ENCODE data around the gene ARPP21. TPM values are rescaled to one million over a fixed set of nuclear protein-coding genes. Genes with fewer than 3 reads are reported as not detected.
A peak's percentile ranks its signal among the peaks of the same experiment; 100 is the strongest.

The ARPP21 gene
- polyA plus RNA-seq, result under 1 TPM in 1 of 2 donors, not detected in 1; 0.01 TPM

GRCh38 chr3:35639254-35640186 lies at the start of gene ARPP21:
Gene ARPP21, plus strand, starts transcription at chr3:35639525. Its CDS starts 42,227 bp downstream, at chr3:35681752.
- Histone ChIP-seq H3K4me3 (ENCODE audit: low read depth in 1 of 2, low read length in 2 of 2) (peak within 1 kb of the TSS; percentile 33 to 35), H3K36me3 (ENCODE audit: control insufficient read depth in 2 of 2, insufficient read depth in 2 of 2, low read length in 1 of 2) (no peaks in the 10 kb centered on the region), H3K27me3 (ENCODE audit: control insufficient read depth in 1 of 2, insufficient read depth in 2 of 2, low read length in 2 of 2) (peaks cover 0 to 3% of the 10 kb centered on the region in 2 donors), H3K4me1 (ENCODE audit: control insufficient read depth in 2 of 2, insufficient read depth in 2 of 2, low read length in 1 of 2) (peaks cover 6 to 12% of the 10 kb centered on the region in 2 donors), H3K27ac (ENCODE audit: low read depth in 2 of 2, low read length in 1 of 2) (no peak within 1 kb of the TSS), H3K9me3 (ENCODE audit: control insufficient read depth in 2 of 2, insufficient read depth in 1 of 2, low read depth in 1 of 2, low read length in 1 of 2) (peaks cover 4% of the 10 kb centered on the region in 2 donors)
- 2% methylated on average over 79 to 83 of the region's 83 CpGs for WGBS, 2 donors

- no peaks in the 10 kb centered on the region for H3K27me3 ChIP-seq (ENCODE audit: control insufficient read depth in 1 of 2, insufficient read depth in 2 of 2, low read length in 2 of 2)
- no peaks in the 10 kb centered on the region for H3K4me1 ChIP-seq (ENCODE audit: control insufficient read depth in 2 of 2, insufficient read depth in 2 of 2, low read length in 1 of 2)
- H3K27ac ChIP-seq (ENCODE audit: low read depth in 2 of 2, low read length in 1 of 2), result no peak overlapping the region
- H3K4me3 ChIP-seq (ENCODE audit: low read depth in 1 of 2, low read length in 2 of 2), result no peak overlapping the region
- H3K36me3 ChIP-seq (ENCODE audit: control insufficient read depth in 2 of 2, insufficient read depth in 2 of 2, low read length in 1 of 2), result no peaks in the 10 kb centered on the region
- 58 to 60% methylated on average over 5 of the region's 5 CpGs for WGBS, 2 donors
- no peaks in the 10 kb centered on the region for H3K9me3 ChIP-seq (ENCODE audit: control insufficient read depth in 2 of 2, insufficient read depth in 1 of 2, low read depth in 1 of 2, low read length in 1 of 2)
These were observed 46.6 kb upstream of the ARPP21 start for GRCh38 chr3:35592589-35593295.

GRCh38 chr3:35594739-35595138 lies 44.6 kb upstream of the ARPP21 start:
- H3K4me3 ChIP-seq (ENCODE audit: low read depth in 1 of 2, low read length in 2 of 2), result no peak overlapping the region
- H3K4me1 ChIP-seq (ENCODE audit: control insufficient read depth in 2 of 2, insufficient read depth in 2 of 2, low read length in 1 of 2), result no peaks in the 10 kb centered on the region
- no peaks in the 10 kb centered on the region for H3K36me3 ChIP-seq (ENCODE audit: control insufficient read depth in 2 of 2, insufficient read depth in 2 of 2, low read length in 1 of 2)
- no peaks in the 10 kb centered on the region for H3K9me3 ChIP-seq (ENCODE audit: control insufficient read depth in 2 of 2, insufficient read depth in 1 of 2, low read depth in 1 of 2, low read length in 1 of 2)
- no peaks in the 10 kb centered on the region for H3K27me3 ChIP-seq (ENCODE audit: control insufficient read depth in 1 of 2, insufficient read depth in 2 of 2, low read length in 2 of 2)
- no peak overlapping the region for H3K27ac ChIP-seq (ENCODE audit: low read depth in 2 of 2, low read length in 1 of 2)

DNA sequence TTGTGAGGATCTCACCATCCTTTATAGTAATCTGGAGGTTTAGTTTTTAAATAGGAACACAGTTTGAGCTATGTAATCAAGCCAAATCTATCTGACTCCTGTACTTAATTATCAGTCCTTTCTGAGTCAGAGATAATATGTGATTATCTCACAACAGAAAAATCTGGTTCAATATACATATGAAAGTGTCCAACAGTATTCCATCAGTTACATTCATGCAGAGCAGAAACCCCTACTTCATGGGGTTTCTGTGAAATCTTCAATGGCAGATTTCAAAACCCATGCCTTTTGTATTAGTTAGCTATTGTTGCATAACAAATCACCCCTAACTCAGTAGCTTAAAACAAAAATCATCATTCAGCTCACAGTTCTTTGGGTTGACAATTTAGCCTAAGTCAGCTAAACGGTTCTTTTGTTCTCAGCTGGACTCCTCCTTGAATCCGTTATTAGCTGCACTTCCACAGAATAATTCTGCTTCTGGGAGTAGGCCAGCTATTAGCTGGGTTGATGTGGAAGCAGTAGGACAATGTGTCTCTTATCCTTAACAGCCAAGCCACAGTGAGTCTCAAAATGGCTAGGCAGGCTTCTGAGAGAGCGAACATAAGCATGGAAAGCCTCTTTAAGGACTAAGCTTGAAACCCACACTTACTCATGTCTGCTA lies 42.9 kb upstream of the ARPP21 start:
- Histone ChIP-seq H3K4me1 (ENCODE audit: control insufficient read depth in 2 of 2, insufficient read depth in 2 of 2, low read length in 1 of 2) (no peaks in the 10 kb centered on the region), H3K9me3 (ENCODE audit: control insufficient read depth in 2 of 2, insufficient read depth in 1 of 2, low read depth in 1 of 2, low read length in 1 of 2) (no peaks in the 10 kb centered on the region), H3K27ac (ENCODE audit: low read depth in 2 of 2, low read length in 1 of 2) (no peak overlapping the region), H3K27me3 (ENCODE audit: control insufficient read depth in 1 of 2, insufficient read depth in 2 of 2, low read length in 2 of 2) (no peaks in the 10 kb centered on the region), H3K4me3 (ENCODE audit: low read depth in 1 of 2, low read length in 2 of 2) (no peak overlapping the region), H3K36me3 (ENCODE audit: control insufficient read depth in 2 of 2, insufficient read depth in 2 of 2, low read length in 1 of 2) (no peaks in the 10 kb centered on the region)
- 61 to 84% methylated on average over 3 of the region's 3 CpGs for WGBS, 2 donors

DNA sequence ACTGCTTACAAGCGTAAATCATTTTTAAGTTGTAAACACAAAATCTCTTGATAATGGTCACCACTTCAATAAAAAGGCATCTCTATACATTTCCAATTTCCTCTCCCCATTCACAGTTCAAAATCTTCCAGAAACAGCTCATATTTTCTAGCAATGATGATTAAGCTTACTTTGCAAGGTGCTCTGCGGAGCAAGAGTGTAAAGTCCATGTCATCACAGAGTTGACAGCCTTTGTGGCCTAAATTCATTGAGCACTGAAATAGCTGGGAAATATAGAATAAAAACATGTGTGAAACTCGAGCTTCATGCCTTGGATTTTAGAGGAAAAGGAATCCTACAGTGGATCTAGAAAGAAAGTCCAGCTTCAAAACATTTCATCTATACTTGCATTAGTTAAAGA lies 41.8 kb upstream of the ARPP21 start:
- H3K9me3 ChIP-seq (ENCODE audit: control insufficient read depth in 2 of 2, insufficient read depth in 1 of 2, low read depth in 1 of 2, low read length in 1 of 2), result no peaks in the 10 kb centered on the region
- H3K36me3 ChIP-seq (ENCODE audit: control insufficient read depth in 2 of 2, insufficient read depth in 2 of 2, low read length in 1 of 2), result no peaks in the 10 kb centered on the region
- no peak overlapping the region for H3K4me3 ChIP-seq (ENCODE audit: low read depth in 1 of 2, low read length in 2 of 2)
- H3K27me3 ChIP-seq (ENCODE audit: control insufficient read depth in 1 of 2, insufficient read depth in 2 of 2, low read length in 2 of 2), result no peaks in the 10 kb centered on the region
- H3K27ac ChIP-seq (ENCODE audit: low read depth in 2 of 2, low read length in 1 of 2), result no peak overlapping the region
- no peaks in the 10 kb centered on the region for H3K4me1 ChIP-seq (ENCODE audit: control insufficient read depth in 2 of 2, insufficient read depth in 2 of 2, low read length in 1 of 2)
- WGBS, 2 donors, result 62 to 75% methylated on average over 3 of the region's 3 CpGs

- H3K27me3 ChIP-seq (ENCODE audit: control insufficient read depth in 1 of 2, insufficient read depth in 2 of 2, low read length in 2 of 2), result no peaks in the 10 kb centered on the region
- 81 to 86% methylated on average over 1 of the region's 1 CpG for WGBS, 2 donors
- no peak overlapping the region for H3K4me3 ChIP-seq (ENCODE audit: low read depth in 1 of 2, low read length in 2 of 2)
- no peaks in the 10 kb centered on the region for H3K4me1 ChIP-seq (ENCODE audit: control insufficient read depth in 2 of 2, insufficient read depth in 2 of 2, low read length in 1 of 2)
- H3K36me3 ChIP-seq (ENCODE audit: control insufficient read depth in 2 of 2, insufficient read depth in 2 of 2, low read length in 1 of 2), result no peaks in the 10 kb centered on the region
- no peak overlapping the region for H3K27ac ChIP-seq (ENCODE audit: low read depth in 2 of 2, low read length in 1 of 2)
- no peaks in the 10 kb centered on the region for H3K9me3 ChIP-seq (ENCODE audit: control insufficient read depth in 2 of 2, insufficient read depth in 1 of 2, low read depth in 1 of 2, low read length in 1 of 2)
These were observed 40.5 kb upstream of the ARPP21 start for GRCh38 chr3:35598804-35599203.

- Histone ChIP-seq H3K27me3 (ENCODE audit: control insufficient read depth in 1 of 2, insufficient read depth in 2 of 2, low read length in 2 of 2) (no peaks in the 10 kb centered on the region), H3K4me3 (ENCODE audit: low read depth in 1 of 2, low read length in 2 of 2) (no peak overlapping the region), H3K36me3 (ENCODE audit: control insufficient read depth in 2 of 2, insufficient read depth in 2 of 2, low read length in 1 of 2) (no peaks in the 10 kb centered on the region), H3K4me1 (ENCODE audit: control insufficient read depth in 2 of 2, insufficient read depth in 2 of 2, low read length in 1 of 2) (no peaks in the 10 kb centered on the region), H3K9me3 (ENCODE audit: control insufficient read depth in 2 of 2, insufficient read depth in 1 of 2, low read depth in 1 of 2, low read length in 1 of 2) (no peaks in the 10 kb centered on the region), H3K27ac (ENCODE audit: low read depth in 2 of 2, low read length in 1 of 2) (no peak overlapping the region)
These were observed 37.4 kb upstream of the ARPP21 start for GRCh38 chr3:35601959-35602358.

DNA sequence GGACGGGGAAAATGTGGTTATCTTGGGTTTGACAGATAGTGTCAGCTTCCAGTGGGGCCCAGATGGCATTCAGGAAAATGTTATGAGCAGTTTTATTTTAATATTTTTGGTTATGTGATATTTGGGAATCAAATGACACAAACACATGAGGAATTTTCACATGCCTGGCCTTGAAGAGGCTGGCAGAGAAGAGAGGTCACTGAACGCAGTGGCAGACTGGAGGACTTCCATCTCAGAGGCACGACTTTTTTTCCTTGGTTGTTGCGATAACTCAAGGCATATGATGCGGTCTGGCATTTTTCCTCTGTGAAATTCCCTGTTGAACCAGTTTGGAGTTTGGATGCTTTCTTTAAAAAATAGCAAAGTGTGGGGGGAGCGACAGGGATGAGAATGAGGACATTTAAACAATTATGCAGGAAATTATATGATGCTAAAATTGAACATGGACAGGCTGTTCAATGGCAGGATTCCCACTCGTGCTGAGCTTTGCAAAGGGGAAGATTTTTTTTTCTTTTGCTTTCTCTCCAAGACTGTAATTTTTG lies 36.9 kb upstream of the ARPP21 start:
- no peaks in the 10 kb centered on the region for H3K4me1 ChIP-seq (ENCODE audit: control insufficient read depth in 2 of 2, insufficient read depth in 2 of 2, low read length in 1 of 2)
- H3K27me3 ChIP-seq (ENCODE audit: control insufficient read depth in 1 of 2, insufficient read depth in 2 of 2, low read length in 2 of 2), result no peaks in the 10 kb centered on the region
- no peaks in the 10 kb centered on the region for H3K9me3 ChIP-seq (ENCODE audit: control insufficient read depth in 2 of 2, insufficient read depth in 1 of 2, low read depth in 1 of 2, low read length in 1 of 2)
- no peak overlapping the region for H3K4me3 ChIP-seq (ENCODE audit: low read depth in 1 of 2, low read length in 2 of 2)
- H3K36me3 ChIP-seq (ENCODE audit: control insufficient read depth in 2 of 2, insufficient read depth in 2 of 2, low read length in 1 of 2), result no peaks in the 10 kb centered on the region
- no peak overlapping the region for H3K27ac ChIP-seq (ENCODE audit: low read depth in 2 of 2, low read length in 1 of 2)
- WGBS, 2 donors, result 66 to 67% methylated on average over 7 of the region's 7 CpGs

DNA sequence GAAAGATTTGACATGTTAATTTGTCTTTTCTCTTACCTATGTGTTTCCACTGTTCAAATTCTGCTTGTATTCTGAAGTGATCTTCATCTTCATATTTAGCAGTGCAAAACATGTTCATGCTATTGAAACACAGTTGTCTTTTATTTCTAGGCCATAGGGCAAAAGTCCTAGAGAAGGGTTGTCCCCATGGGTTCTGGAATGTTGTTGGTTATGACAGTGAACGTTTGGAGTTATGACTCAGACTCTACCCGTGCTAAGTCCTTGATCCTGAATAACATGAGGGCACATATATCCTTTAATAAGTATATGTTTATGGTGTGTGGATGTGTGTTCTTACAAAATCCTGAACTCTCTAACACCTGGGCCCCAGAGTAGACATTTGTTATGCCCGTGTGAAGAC lies 23.0 kb upstream of the ARPP21 start:
- Histone ChIP-seq H3K4me1 (ENCODE audit: control insufficient read depth in 2 of 2, insufficient read depth in 2 of 2, low read length in 1 of 2) (no peaks in the 10 kb centered on the region), H3K27ac (ENCODE audit: low read depth in 2 of 2, low read length in 1 of 2) (no peak overlapping the region), H3K4me3 (ENCODE audit: low read depth in 1 of 2, low read length in 2 of 2) (no peak overlapping the region), H3K36me3 (ENCODE audit: control insufficient read depth in 2 of 2, insufficient read depth in 2 of 2, low read length in 1 of 2) (no peaks in the 10 kb centered on the region), H3K9me3 (ENCODE audit: control insufficient read depth in 2 of 2, insufficient read depth in 1 of 2, low read depth in 1 of 2, low read length in 1 of 2) (no peaks in the 10 kb centered on the region), H3K27me3 (ENCODE audit: control insufficient read depth in 1 of 2, insufficient read depth in 2 of 2, low read length in 2 of 2) (no peaks in the 10 kb centered on the region)
- WGBS, 2 donors, result 50 to 57% methylated on average over 3 of the region's 3 CpGs
